ENCODE measurements around the gene WDFY4.

The WDFY4 gene

DNA sequence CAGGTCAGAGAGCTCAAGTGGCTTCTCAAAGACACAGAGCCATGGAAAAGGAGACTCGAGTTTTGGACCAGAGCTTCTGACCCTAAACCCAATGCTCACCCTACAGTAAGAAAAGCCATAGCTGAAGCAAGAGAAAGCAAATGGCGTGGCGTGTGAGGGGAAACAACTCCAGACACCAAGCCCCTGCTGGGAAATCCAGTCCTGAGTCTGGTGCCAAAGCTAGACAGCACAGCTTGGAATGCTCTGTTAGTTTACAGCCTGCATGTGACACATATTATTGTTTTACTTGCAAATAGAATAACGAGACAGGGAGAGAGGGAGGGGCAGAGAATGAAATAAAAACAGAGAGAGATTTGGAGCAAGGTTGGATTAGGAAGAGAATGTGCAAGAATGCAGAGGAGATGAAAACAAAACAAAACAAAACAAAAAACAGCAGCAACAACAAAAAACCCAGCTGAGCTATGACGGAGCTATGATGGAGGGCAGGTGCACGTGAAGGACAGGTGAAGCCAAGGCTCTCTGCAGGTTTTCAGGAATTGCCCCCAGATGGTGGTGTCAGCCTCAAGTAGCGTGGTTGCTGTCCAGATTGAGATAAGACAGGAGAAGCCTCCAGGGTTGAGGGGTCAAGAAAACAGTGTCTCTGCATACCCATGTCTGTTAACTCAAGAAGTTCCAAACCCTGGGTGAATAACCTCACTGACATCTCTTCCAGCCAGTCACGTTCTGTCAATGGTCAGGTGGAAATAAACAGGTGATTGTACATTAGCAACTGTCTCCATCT, 324.7 kb downstream of the WDFY4 start:
- Histone ChIP-seq H3K4me3 (ENCODE audit: low read length in 2 of 2) (no peak overlapping the region), H4K91ac (ENCODE audit: low read depth, low read length, poor library complexity) (no peak overlapping the region), H3K18ac (ENCODE audit: low read length) (no peak overlapping the region), H2BK5ac (ENCODE audit: low read length) (no peak overlapping the region), H2BK15ac (ENCODE audit: low read length) (no peak overlapping the region), H2AFZ (ENCODE audit: low read length) (no peak overlapping the region), H3K9me3 (replicated peaks in 1 of 2; ENCODE audit: control insufficient read depth in 2 of 2, insufficient read depth in 1 of 2, low read depth in 1 of 2, low read length in 2 of 2) (no peaks in the 10 kb centered on the region), H2BK12ac (ENCODE audit: low read length) (no peak overlapping the region), H3K9ac (ENCODE audit: low read depth, low read length, poor library complexity) (no peak overlapping the region), H3K4me1 (ENCODE audit: control insufficient read depth in 2 of 2, insufficient read depth in 1 of 2, low read depth in 1 of 2, low read length in 2 of 2) (peaks cover 0 to 1% of the 10 kb centered on the region in 2 donors), H3K27ac (replicated peaks; ENCODE audit: low read length) (no peak overlapping the region), H3K36me3 (replicated peaks in 1 of 2; ENCODE audit: control insufficient read depth in 2 of 2, insufficient read depth in 2 of 2, low read length in 2 of 2) (no peaks in the 10 kb centered on the region), H2AK5ac (ENCODE audit: low read depth, low read length) (no peak overlapping the region), H3K4me2 (ENCODE audit: insufficient read depth, low read length, poor library complexity, severe bottlenecking) (no peak overlapping the region), H3K27me3 (ENCODE audit: control insufficient read depth in 3 of 3, insufficient read depth in 3 of 3, low read depth in 1 of 3, low read length in 3 of 3) (no peaks in the 10 kb centered on the region), H4K8ac (ENCODE audit: low read depth, low read length) (no peak overlapping the region), H3K4ac (ENCODE audit: low read length) (no peak overlapping the region), H3K23ac (ENCODE audit: low read depth, low read length, poor library complexity) (no peak overlapping the region), H2BK120ac (ENCODE audit: low read depth, low read length) (no peak overlapping the region), H3K14ac (ENCODE audit: low read length) (no peak overlapping the region), H3K79me1 (ENCODE audit: low read depth, low read length) (no peaks in the 10 kb centered on the region)
- DNase-seq (ENCODE audit: low spot score): no peak
- no CpG with 5 or more reads among the region's 8 CpGs for WGBS, 2 donors (ENCODE audit: extremely low coverage in 2 of 2, insufficient read length in 2 of 2, insufficient replicate concordance in 1 of 2)

DNA sequence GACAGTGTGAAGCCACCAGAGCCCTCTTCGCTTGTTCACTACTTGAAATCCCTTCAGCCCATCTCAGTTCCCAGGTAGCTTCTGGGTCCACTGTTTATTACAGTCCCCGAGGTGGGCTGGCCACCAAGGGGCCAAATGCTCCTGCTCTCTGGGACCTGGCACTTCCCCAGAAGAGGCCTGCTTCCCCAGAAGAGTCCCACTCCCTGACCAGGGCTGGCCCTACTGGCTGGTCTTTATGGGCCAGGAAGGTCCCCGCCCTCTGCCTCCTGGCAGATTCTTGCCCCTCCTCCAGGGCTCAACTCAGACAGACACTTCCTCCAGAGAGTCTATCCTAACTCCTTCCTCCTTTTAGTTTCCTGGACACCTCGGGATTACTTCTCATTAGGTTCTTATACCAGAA, 325.6 kb downstream of the WDFY4 start:
- Histone ChIP-seq H3K4ac (ENCODE audit: low read length) (no peak overlapping the region), H3K36me3 (replicated peaks in 1 of 2; ENCODE audit: control insufficient read depth in 2 of 2, insufficient read depth in 2 of 2, low read length in 2 of 2) (no peaks in the 10 kb centered on the region), H3K9me3 (replicated peaks in 1 of 2; ENCODE audit: control insufficient read depth in 2 of 2, insufficient read depth in 1 of 2, low read depth in 1 of 2, low read length in 2 of 2) (no peaks in the 10 kb centered on the region), H3K18ac (ENCODE audit: low read length) (no peak overlapping the region), H3K27ac (replicated peaks; ENCODE audit: low read length) (no peak overlapping the region), H2BK120ac (ENCODE audit: low read depth, low read length) (no peak overlapping the region), H4K91ac (ENCODE audit: low read depth, low read length, poor library complexity) (no peak overlapping the region), H3K9ac (ENCODE audit: low read depth, low read length, poor library complexity) (no peak overlapping the region), H2BK5ac (ENCODE audit: low read length) (no peak overlapping the region), H3K14ac (ENCODE audit: low read length) (no peak overlapping the region), H3K23ac (ENCODE audit: low read depth, low read length, poor library complexity) (no peak overlapping the region), H2BK15ac (ENCODE audit: low read length) (no peak overlapping the region), H4K8ac (ENCODE audit: low read depth, low read length) (no peak overlapping the region), H2BK12ac (ENCODE audit: low read length) (no peak overlapping the region), H3K4me1 (ENCODE audit: control insufficient read depth in 2 of 2, insufficient read depth in 1 of 2, low read depth in 1 of 2, low read length in 2 of 2) (peaks cover 0 to 5% of the 10 kb centered on the region in 2 donors), H3K4me2 (ENCODE audit: insufficient read depth, low read length, poor library complexity, severe bottlenecking) (no peak overlapping the region), H3K27me3 (ENCODE audit: control insufficient read depth in 3 of 3, insufficient read depth in 3 of 3, low read depth in 1 of 3, low read length in 3 of 3) (no peaks in the 10 kb centered on the region), H2AK5ac (ENCODE audit: low read depth, low read length) (no peak overlapping the region), H3K79me1 (ENCODE audit: low read depth, low read length) (no peaks in the 10 kb centered on the region), H2AFZ (ENCODE audit: low read length) (no peak overlapping the region), H3K4me3 (ENCODE audit: low read length in 2 of 2) (no peak overlapping the region)
- DNase-seq (ENCODE audit: low spot score): no peak
- WGBS, 2 donors (ENCODE audit: extremely low coverage in 2 of 2, insufficient read length in 2 of 2, insufficient replicate concordance in 1 of 2): no CpG with 5 or more reads among the region's 4 CpGs

- peak overlapping the region; percentile 12 for H3K23ac ChIP-seq (ENCODE audit: low read depth, low read length, poor library complexity)
- no peak overlapping the region for H3K9ac ChIP-seq (ENCODE audit: low read depth, low read length, poor library complexity)
- no peaks in the 10 kb centered on the region for H3K9me3 ChIP-seq (replicated peaks in 1 of 2; ENCODE audit: control insufficient read depth in 2 of 2, insufficient read depth in 1 of 2, low read depth in 1 of 2, low read length in 2 of 2)
- H2BK12ac ChIP-seq (ENCODE audit: low read length): no peak overlapping the region
- no peak overlapping the region for H2BK5ac ChIP-seq (ENCODE audit: low read length)
- H3K4ac ChIP-seq (ENCODE audit: low read length): no peak overlapping the region
- H3K27me3 ChIP-seq (ENCODE audit: control insufficient read depth in 3 of 3, insufficient read depth in 3 of 3, low read depth in 1 of 3, low read length in 3 of 3): no peaks in the 10 kb centered on the region
- no peak overlapping the region for H3K18ac ChIP-seq (ENCODE audit: low read length)
- H3K4me2 ChIP-seq (ENCODE audit: insufficient read depth, low read length, poor library complexity, severe bottlenecking): no peak overlapping the region
- H2BK120ac ChIP-seq (ENCODE audit: low read depth, low read length): no peak overlapping the region
- no peak overlapping the region for H3K14ac ChIP-seq (ENCODE audit: low read length)
- no CpG with 5 or more reads among the region's 4 CpGs for WGBS, 2 donors (ENCODE audit: extremely low coverage in 2 of 2, insufficient read length in 2 of 2, insufficient replicate concordance in 1 of 2)
- H3K27ac ChIP-seq (replicated peaks; ENCODE audit: low read length): no peak overlapping the region
- H3K79me1 ChIP-seq (ENCODE audit: low read depth, low read length): no peaks in the 10 kb centered on the region
- H3K36me3 ChIP-seq (replicated peaks in 1 of 2; ENCODE audit: control insufficient read depth in 2 of 2, insufficient read depth in 2 of 2, low read length in 2 of 2): no peaks in the 10 kb centered on the region
- no peak overlapping the region for H2AFZ ChIP-seq (ENCODE audit: low read length)
- no peak overlapping the region for H2AK5ac ChIP-seq (ENCODE audit: low read depth, low read length)
- H4K8ac ChIP-seq (ENCODE audit: low read depth, low read length): no peak overlapping the region
- peaks cover 0 to 5% of the 10 kb centered on the region in 2 donors for H3K4me1 ChIP-seq (ENCODE audit: control insufficient read depth in 2 of 2, insufficient read depth in 1 of 2, low read depth in 1 of 2, low read length in 2 of 2)
- no peak for DNase-seq (ENCODE audit: low spot score)
- no peak overlapping the region for H3K4me3 ChIP-seq (ENCODE audit: low read length in 2 of 2)
- no peak overlapping the region for H2BK15ac ChIP-seq (ENCODE audit: low read length)
- no peak overlapping the region for H4K91ac ChIP-seq (ENCODE audit: low read depth, low read length, poor library complexity)
These were observed 326.2 kb downstream of the WDFY4 start for GRCh38 chr10:49010865-49011264.

DNA sequence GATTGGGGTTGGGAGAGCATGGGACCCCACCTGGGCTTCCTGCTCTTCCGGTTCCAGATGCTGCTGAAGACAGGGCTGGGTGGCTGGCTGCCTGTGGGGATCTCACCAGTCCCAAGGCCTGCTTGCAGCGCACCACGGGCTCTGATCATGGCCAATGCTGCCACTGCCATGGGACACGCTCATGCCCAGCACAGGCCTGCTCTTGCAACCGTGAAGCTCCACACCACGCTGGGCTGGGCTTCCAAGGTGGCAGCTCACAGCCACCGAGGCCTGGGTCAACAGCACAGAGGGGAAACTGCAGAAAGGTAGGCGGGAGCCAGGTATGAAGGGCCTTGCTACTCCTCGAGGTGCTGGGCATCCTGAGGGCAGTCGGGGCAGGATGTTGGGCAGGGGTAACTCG, 327.1 kb downstream of the WDFY4 start:
- no CpG with 5 or more reads among the region's 11 CpGs for WGBS, 2 donors (ENCODE audit: extremely low coverage in 2 of 2, insufficient read length in 2 of 2, insufficient replicate concordance in 1 of 2)
- no peak overlapping the region for H3K27ac ChIP-seq (replicated peaks; ENCODE audit: low read length)
- H3K18ac ChIP-seq (ENCODE audit: low read length): peak overlapping the region; percentile 51
- no peak overlapping the region for H3K4me2 ChIP-seq (ENCODE audit: insufficient read depth, low read length, poor library complexity, severe bottlenecking)
- no peak overlapping the region for H2BK15ac ChIP-seq (ENCODE audit: low read length)
- no peak overlapping the region for H4K91ac ChIP-seq (ENCODE audit: low read depth, low read length, poor library complexity)
- H3K27me3 ChIP-seq (ENCODE audit: control insufficient read depth in 3 of 3, insufficient read depth in 3 of 3, low read depth in 1 of 3, low read length in 3 of 3): no peaks in the 10 kb centered on the region
- H2AK5ac ChIP-seq (ENCODE audit: low read depth, low read length): peak overlapping the region; percentile 8
- no peak overlapping the region for H3K4ac ChIP-seq (ENCODE audit: low read length)
- no peak overlapping the region for H2BK12ac ChIP-seq (ENCODE audit: low read length)
- H3K9me3 ChIP-seq (replicated peaks in 1 of 2; ENCODE audit: control insufficient read depth in 2 of 2, insufficient read depth in 1 of 2, low read depth in 1 of 2, low read length in 2 of 2): no peaks in the 10 kb centered on the region
- peak overlapping the region in 1 of 2 donors; percentile 63 for H3K4me3 ChIP-seq (ENCODE audit: low read length in 2 of 2)
- no peak for DNase-seq (ENCODE audit: low spot score)
- H2BK5ac ChIP-seq (ENCODE audit: low read length): no peak overlapping the region
- no peaks in the 10 kb centered on the region for H3K36me3 ChIP-seq (replicated peaks in 1 of 2; ENCODE audit: control insufficient read depth in 2 of 2, insufficient read depth in 2 of 2, low read length in 2 of 2)
- no peak overlapping the region for H4K8ac ChIP-seq (ENCODE audit: low read depth, low read length)
- no peak overlapping the region for H2BK120ac ChIP-seq (ENCODE audit: low read depth, low read length)
- peak overlapping the region; percentile 17 for H3K14ac ChIP-seq (ENCODE audit: low read length)
- H3K9ac ChIP-seq (ENCODE audit: low read depth, low read length, poor library complexity): no peak overlapping the region
- H3K4me1 ChIP-seq (ENCODE audit: control insufficient read depth in 2 of 2, insufficient read depth in 1 of 2, low read depth in 1 of 2, low read length in 2 of 2): peaks cover 0 to 5% of the 10 kb centered on the region in 2 donors
- no peak overlapping the region for H2AFZ ChIP-seq (ENCODE audit: low read length)
- H3K23ac ChIP-seq (ENCODE audit: low read depth, low read length, poor library complexity): no peak overlapping the region
- no peaks in the 10 kb centered on the region for H3K79me1 ChIP-seq (ENCODE audit: low read depth, low read length)
